HepG2 (cell line): ENCODE results near the gene FAM32A. TPM values are rescaled to one million over a fixed set of nuclear protein-coding genes. Genes with fewer than 3 reads are reported as not detected.

Source experiments
- ATAC-seq: fragments of 200-7000 bp; cut with Tn5 transposase; 3 replicates; pipeline ENCODE4 v1.9.1; 2020; ENCODE audit warnings: mild to moderate bottlenecking, moderate library complexity
- BruUV-seq: library from RNA; stranded (reverse); fragments of 400-500 nt; replicated peaks from 2 replicates; lab custom pipeline; 2021; lab: Mats Ljungman, UMichigan
- CTCF ChIA-PET: fragments of 300-600 bp; formaldehyde crosslinking; extraction: SDS; loops from one replicate; lab custom pipeline; 2021; ENCODE audit warnings: low total read pairs, inconsistent platforms, low intra/inter-chr PET ratio; lab: Yijun Ruan, JAX
- POLR2A ChIA-PET: fragments of 350-600 bp; sonication (Branson Sonifier 250); formaldehyde crosslinking; loops from one replicate; lab custom pipeline; 2020; ENCODE audit warnings: antibody characterized with exemption, inconsistent platforms; lab: Yijun Ruan, JAX
- DNase-seq: peaks from one replicate; pipeline ENCODE4 v3.0.0-alpha.2; 2015; ENCODE audit warnings: low spot score
- FAIRE-seq: peaks from 3 replicates; lab custom pipeline; 2011; peaks lifted over from hg19 to GRCh38; lab: Jason Lieb, UNC
- H2AFZ ChIP-seq: one replicate; pipeline ENCODE4 v1.6.1; 2011; ENCODE audit warnings: low read length, inconsistent platforms
- H3K27ac ChIP-seq: fragments of 300-600 bp; 3 replicates; pipeline ENCODE4 v1.8.0; 2011; ENCODE audit warnings: mixed run types, mild to moderate bottlenecking, mixed read lengths, low read length, inconsistent platforms; ENCODE audit not compliant: insufficient read depth; ENCODE audit errors: extremely low read length
- H3K27me3 ChIP-seq, 2 experiments: fragments of 200-600 bp in 1 of 2; 2 replicates in 1 of 2; 3 replicates in 1 of 2; pipeline versions ENCODE4 v1.6.0 to v1.8.0; 2011; ENCODE audit warnings: low read length in 2 of 2, mild to moderate bottlenecking in 2 of 2, moderate library complexity in 2 of 2, inconsistent platforms in 1 of 2; ENCODE audit not compliant: insufficient read depth in 2 of 2, control insufficient read depth in 1 of 2
- H3K36me3 ChIP-seq, 2 experiments: fragments of 200-600 bp in 1 of 2; replicated peaks in 1 of 2; 2 replicates in 1 of 2; 3 replicates in 1 of 2; pipeline versions ENCODE4 v1.5.1 to v1.8.0; 2011; ENCODE audit warnings: low read length in 2 of 2, inconsistent platforms in 1 of 2; ENCODE audit not compliant: insufficient read depth in 2 of 2, control insufficient read depth in 1 of 2
- H3K4me1 ChIP-seq: 2 replicates; pipeline ENCODE4 v1.5.1; 2012; ENCODE audit warnings: low read length, inconsistent platforms; ENCODE audit not compliant: insufficient read depth
- H3K4me2 ChIP-seq: 2 replicates; pipeline ENCODE4 v1.6.0; 2011; ENCODE audit warnings: low read depth, low read length, inconsistent platforms
- H3K4me3 ChIP-seq, 3 experiments: fragments of 200-600 bp in 1 of 3; sonication (generic), shearing (Covaris generic) in 1 of 3; replicated peaks in 1 of 3; 2 replicates each; pipeline ENCODE4 v1.5.1; 2011 to 2016; ENCODE audit warnings: low read length in 3 of 3, inconsistent platforms in 2 of 3, low read depth in 2 of 3, mild to moderate bottlenecking in 2 of 3, control low read depth in 1 of 3, mixed read lengths in 1 of 3; ENCODE audit not compliant: insufficient read depth in 1 of 3
- H3K79me2 ChIP-seq: one replicate; pipeline ENCODE4 v1.6.1; 2011; ENCODE audit warnings: low read length, inconsistent platforms; ENCODE audit not compliant: insufficient read depth
- H3K9ac ChIP-seq: 2 replicates; pipeline ENCODE4 v1.6.0; 2011; ENCODE audit warnings: mild to moderate bottlenecking, low read depth, low read length, inconsistent platforms; ENCODE audit not compliant: insufficient read depth
- H3K9me3 ChIP-seq: 2 replicates; pipeline ENCODE4 v1.5.1; 2012; ENCODE audit warnings: mild to moderate bottlenecking, low read length
- H4K20me1 ChIP-seq: 2 replicates; pipeline ENCODE4 v1.6.0; 2011; ENCODE audit warnings: inconsistent platforms, mild to moderate bottlenecking, low read length, moderate library complexity; ENCODE audit not compliant: insufficient read depth
- ADNP ChIP-seq: sonication (generic); formaldehyde crosslinking; IDR thresholded peaks from 2 replicates; pipeline ENCODE4 v1.4.0; 2020; ENCODE audit warnings: missing genetic modification reagents
- CBX1 ChIP-seq: IDR thresholded peaks from one replicate; pipeline ENCODE4 v1.6.1; 2016; ENCODE audit warnings: antibody characterized with exemption, low read depth
- CHD4 ChIP-seq: fragments of 200-600 bp; sonication (generic); IDR thresholded peaks from 2 replicates; pipeline ENCODE4 v1.7.0; 2017; ENCODE audit warnings: mild to moderate bottlenecking, low read length, borderline replicate concordance
- ELF3 ChIP-seq: IDR thresholded peaks from 2 replicates; pipeline ENCODE4 v1.6.1; 2016; ENCODE audit warnings: missing genetic modification reagents, missing compliant biosample characterization
- FOXA1 ChIP-seq, 2 experiments: fragments of 450-650 bp in 1 of 2; sonication (generic) in 1 of 2; formaldehyde crosslinking in 1 of 2; IDR thresholded peaks; 2 replicates each; pipeline versions ENCODE4 v1.4.0 to v1.6.1; 2016 to 2020; ENCODE audit warnings: missing genetic modification reagents in 1 of 2
- FOXA3 ChIP-seq: IDR thresholded peaks from 2 replicates; pipeline ENCODE4 v1.6.1; 2016; ENCODE audit warnings: missing genetic modification reagents, missing compliant biosample characterization
- GLI4 ChIP-seq: sonication (generic); formaldehyde crosslinking; IDR thresholded peaks from 2 replicates; pipeline ENCODE4 v1.5.1; 2020; ENCODE audit warnings: missing genetic modification reagents, mild to moderate bottlenecking, moderate library complexity, borderline replicate concordance
- KAT7 ChIP-seq: IDR thresholded peaks from 2 replicates; pipeline ENCODE4 v1.6.1; 2018; ENCODE audit warnings: borderline replicate concordance, missing compliant biosample characterization
- KDM2A ChIP-seq: sonication (generic); formaldehyde crosslinking; IDR thresholded peaks from 2 replicates; pipeline ENCODE4 v1.4.0; 2020; ENCODE audit warnings: low read depth, missing genetic modification reagents, borderline replicate concordance
- NFE2L1 ChIP-seq: sonication (generic); formaldehyde crosslinking; IDR thresholded peaks from 2 replicates; pipeline ENCODE4 v1.4.0; 2020; ENCODE audit warnings: missing genetic modification reagents, mild to moderate bottlenecking, borderline replicate concordance
- NR2F1 ChIP-seq, 2 experiments: fragments of 450-650 bp in 1 of 2; formaldehyde crosslinking in 1 of 2; IDR thresholded peaks; 2 replicates each; pipeline versions ENCODE4 v1.5.0 to v1.6.1; 2016 to 2020; ENCODE audit warnings: mild to moderate bottlenecking in 1 of 2, missing compliant biosample characterization in 1 of 2, missing genetic modification reagents in 1 of 2, moderate library complexity in 1 of 2
- NR2F6 ChIP-seq, 2 experiments: IDR thresholded peaks; 2 replicates each; pipeline ENCODE4 v1.6.1; 2016; ENCODE audit warnings: antibody characterized with exemption in 1 of 2, mild to moderate bottlenecking in 1 of 2
- RAD21 ChIP-seq: fragments of 450-650 bp; formaldehyde crosslinking; IDR thresholded peaks from 2 replicates; pipeline ENCODE4 v1.5.0; 2020; ENCODE audit warnings: mild to moderate bottlenecking
- RXRA ChIP-seq: sonication (generic); formaldehyde crosslinking; IDR thresholded peaks from 2 replicates; pipeline ENCODE4 v1.5.1; 2020; ENCODE audit warnings: missing genetic modification reagents
- STAG1 ChIP-seq: sonication (generic); formaldehyde crosslinking; IDR thresholded peaks from 2 replicates; pipeline ENCODE4 v1.4.0; 2020; ENCODE audit warnings: missing genetic modification reagents
- ZMYM3 ChIP-seq: sonication (generic); formaldehyde crosslinking; IDR thresholded peaks from 2 replicates; pipeline ENCODE4 v1.5.1; 2020; ENCODE audit warnings: mild to moderate bottlenecking, missing genetic modification reagents
- ZNF629 ChIP-seq: sonication (generic); formaldehyde crosslinking; conservative IDR thresholded peaks from 2 replicates; pipeline ENCODE4 v1.5.0; 2020; ENCODE audit warnings: missing genetic modification reagents
- ZNF768 ChIP-seq: sonication (generic); formaldehyde crosslinking; IDR thresholded peaks from 2 replicates; pipeline ENCODE4 v1.4.0; 2020; ENCODE audit warnings: missing genetic modification reagents
- ZNF770 ChIP-seq: sonication (generic); formaldehyde crosslinking; IDR thresholded peaks from 2 replicates; pipeline ENCODE4 v1.5.0; 2020; ENCODE audit warnings: mild to moderate bottlenecking, missing genetic modification reagents
- WGBS: methylation state at CpG from one replicate; pipeline ENCODE4 v1.1.6; 2017; ENCODE audit warnings: low lambda C conversion rate; 5-methylcytosine and 5-hydroxymethylcytosine counted together
- in situ Hi-C: cut with HindIII; loops from 2 replicates; pipeline ENCODE4 v1.10.0; 2017; ENCODE audit warnings: low pct_unique_long_range_greater_than_20kb; ENCODE audit not compliant: extremely low pct_ligation_motif_present
- intact Hi-C: fragments of 100-400 bp; cut with micrococcal nuclease; formaldehyde crosslinking; loops from one replicate; pipeline ENCODE4 v1.10.0; 2022; ENCODE audit not compliant: unreplicated experiment
- polyA plus RNA-seq, 8 experiments: library from polyadenylated mRNA; depleted of rRNA in 3 of 8; stranded (reverse) in 7 of 8; unstranded in 1 of 8; fragments of >200 nt; fragmentation: Illumina TruSeq in 4 of 8; extraction: Trizol in 4 of 8; gene quantifications; 2 replicates each; pipeline versions ENCODE4 v1.2.1 to v1.2.3, GENCODE V29; 2011 to 2016; ENCODE audit warnings: low read depth in 4 of 8, missing spikeins in 1 of 8, mixed read lengths in 1 of 8; ENCODE audit not compliant: insufficient read depth in 1 of 8
- total RNA-seq, 5 experiments: library from RNA; depleted of rRNA; stranded (reverse); fragments of >200 nt; fragmentation: Illumina TruSeq; extraction: Trizol; gene quantifications; 2 replicates each; pipeline ENCODE4 v1.2.3, GENCODE V29; 2016; ENCODE audit warnings: low read depth in 1 of 5
- TF ChIP-seq, protein P1 (sequence below): sonication (generic); IDR thresholded peaks from 2 replicates; pipeline ENCODE4 v1.6.1; 2016; ENCODE audit warnings: low read depth, borderline replicate concordance
- TF ChIP-seq, protein P2 (sequence below): sonication (generic); formaldehyde crosslinking; IDR thresholded peaks from 2 replicates; pipeline ENCODE4 v1.9.0; 2022; ENCODE audit warnings: missing genetic modification reagents, mild to moderate bottlenecking, borderline replicate concordance

Gene FAM32A
- total and polyA plus RNA-seq, 2 of the 13 experiments (the other 11 are each of a cell fraction or from before 2014, with no cell fraction given), result 85.8 to 86.2 TPM

GRCh38 chr19:16141043-16141442 lies 44.2 kb upstream of the FAM32A start:
- in situ Hi-C loops (no loop called here), intact Hi-C loops (no loop called here)
- Histone ChIP-seq H3K36me3 (no peaks in the 10 kb centered on the region), H3K4me3 (no peak overlapping the region), H3K9ac (no peak overlapping the region; the same call in 1 of the 2 replicates), H3K27me3 (no peaks in the 10 kb centered on the region), H3K9me3 (no peaks in the 10 kb centered on the region), H3K4me1 (peaks cover 33% of the 10 kb centered on the region), H2AFZ (no peak overlapping the region), H3K27ac (no peak overlapping the region), H3K79me2 (no peaks in the 10 kb centered on the region), H3K4me2 (no peak overlapping the region; the same call in 1 of the 2 replicates), H4K20me1 (no peaks in the 10 kb centered on the region)
- ChIA-PET POLR2A (no interaction called here), CTCF (no interaction called here)
- 0% methylated on average over 4 of the region's 4 CpGs for WGBS
- BruUV-seq, result no TSS peak
- FAIRE-seq, result no peak
- peak; percentile 46 for ATAC-seq
- DNase-seq, result no peak
- TF ChIP-seq RAD21, result 0 out of 2 replicates have a peak, but pooled peaks have one; percentile 18
- TF ChIP-seq GLI4 (CRISPR knock-in tag), result no peak
- TF ChIP-seq CHD4, result peak; percentile 56; the same call in 1 of the 2 replicates
- TF ChIP-seq, protein P1, sequence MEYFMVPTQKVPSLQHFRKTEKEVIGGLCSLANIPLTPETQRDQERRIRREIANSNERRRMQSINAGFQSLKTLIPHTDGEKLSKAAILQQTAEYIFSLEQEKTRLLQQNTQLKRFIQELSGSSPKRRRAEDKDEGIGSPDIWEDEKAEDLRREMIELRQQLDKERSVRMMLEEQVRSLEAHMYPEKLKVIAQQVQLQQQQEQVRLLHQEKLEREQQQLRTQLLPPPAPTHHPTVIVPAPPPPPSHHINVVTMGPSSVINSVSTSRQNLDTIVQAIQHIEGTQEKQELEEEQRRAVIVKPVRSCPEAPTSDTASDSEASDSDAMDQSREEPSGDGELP, result peak; percentile 56; the same call in 1 of the 2 replicates
- TF ChIP-seq, protein P2, sequence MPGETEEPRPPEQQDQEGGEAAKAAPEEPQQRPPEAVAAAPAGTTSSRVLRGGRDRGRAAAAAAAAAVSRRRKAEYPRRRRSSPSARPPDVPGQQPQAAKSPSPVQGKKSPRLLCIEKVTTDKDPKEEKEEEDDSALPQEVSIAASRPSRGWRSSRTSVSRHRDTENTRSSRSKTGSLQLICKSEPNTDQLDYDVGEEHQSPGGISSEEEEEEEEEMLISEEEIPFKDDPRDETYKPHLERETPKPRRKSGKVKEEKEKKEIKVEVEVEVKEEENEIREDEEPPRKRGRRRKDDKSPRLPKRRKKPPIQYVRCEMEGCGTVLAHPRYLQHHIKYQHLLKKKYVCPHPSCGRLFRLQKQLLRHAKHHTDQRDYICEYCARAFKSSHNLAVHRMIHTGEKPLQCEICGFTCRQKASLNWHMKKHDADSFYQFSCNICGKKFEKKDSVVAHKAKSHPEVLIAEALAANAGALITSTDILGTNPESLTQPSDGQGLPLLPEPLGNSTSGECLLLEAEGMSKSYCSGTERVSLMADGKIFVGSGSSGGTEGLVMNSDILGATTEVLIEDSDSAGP (CRISPR knock-in tag), result 0 out of 2 replicates have a peak, but pooled peaks have one; percentile 13
- TF ChIP-seq ZNF768, result peak; percentile 100
- 0 out of 4 replicates have a peak, but pooled peaks of 1 of the 2 experiments have one; percentile 21 for TF ChIP-seq NR2F1 (CRISPR knock-in tag; IDR thresholded peaks at IDR 0.05)
- peak; percentile 99 for TF ChIP-seq ZMYM3 (CRISPR knock-in tag)
- TF ChIP-seq NR2F6 (IDR thresholded peaks at IDR 0.05), result no peak
- peak; percentile 47; the same call in 1 of the 2 replicates for TF ChIP-seq NR2F6 (CRISPR knock-in tag; IDR thresholded peaks at IDR 0.05)
- TF ChIP-seq STAG1 (CRISPR knock-in tag), result 0 out of 2 replicates have a peak, but pooled peaks have one; percentile 16
- peak; percentile 96 for TF ChIP-seq ZNF629 (CRISPR knock-in tag)
- no peak for TF ChIP-seq KAT7 (CRISPR knock-in tag)
- TF ChIP-seq ZNF770 (CRISPR knock-in tag), result peak; percentile 31; the same call in 1 of the 2 replicates
- no peak for TF ChIP-seq ELF3 (CRISPR knock-in tag)
- TF ChIP-seq RXRA (CRISPR knock-in tag), result 0 out of 2 replicates have a peak, but pooled peaks have one; percentile 17
- no peak for TF ChIP-seq FOXA1 (IDR thresholded peaks at IDR 0.05)
- TF ChIP-seq FOXA1 (CRISPR knock-in tag; IDR thresholded peaks at IDR 0.05), result peak; percentile 51; the same call in 1 of the 2 replicates
- peak; percentile 90 for TF ChIP-seq ADNP (CRISPR knock-in tag)
- TF ChIP-seq NFE2L1 (CRISPR knock-in tag), result no peak
- 0 out of 2 replicates have a peak, but pooled peaks have one; percentile 35 for TF ChIP-seq KDM2A (CRISPR knock-in tag)
- 0 out of 2 replicates have a peak, but pooled peaks have one; percentile 23 for TF ChIP-seq FOXA3
- TF ChIP-seq CBX1, result no peak
